DND-41 (cell line): ENCODE data around the gene CSRP2.

Experiments
- EZH2 ChIP-seq: IDR thresholded peaks from 3 replicates; pipeline ENCODE4 v1.6.1; 2012; ENCODE audit warnings: borderline replicate concordance, low read depth, mild to moderate bottlenecking, moderate library complexity, low read length, inconsistent platforms; ENCODE audit not compliant: severe bottlenecking
- TF ChIP-seq, protein P1 (sequence below): IDR thresholded peaks from 2 replicates; pipeline ENCODE4 v1.5.1; 2012; ENCODE audit warnings: borderline replicate concordance, low read length, moderate library complexity, mild to moderate bottlenecking; ENCODE audit not compliant: poor library complexity, severe bottlenecking; ENCODE audit errors: extremely low read depth

DNA sequence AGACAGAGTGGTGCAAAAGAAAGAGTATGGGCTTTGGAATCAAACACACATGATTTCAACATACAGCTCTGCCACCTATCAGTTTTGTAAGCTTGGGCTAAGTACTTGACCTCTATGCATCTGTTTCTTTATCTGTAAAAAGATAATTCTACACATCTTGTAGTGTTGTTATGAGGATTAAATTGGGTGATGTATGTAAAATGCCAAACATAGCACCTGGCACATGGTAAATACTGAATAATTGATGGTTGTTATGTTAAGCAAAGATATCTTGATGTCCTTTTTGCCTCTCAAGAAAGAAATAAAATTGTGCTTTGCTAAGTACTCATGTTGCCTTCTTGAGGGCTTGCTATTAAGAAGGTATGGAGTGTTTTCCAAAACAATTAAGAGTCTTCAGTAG, 2.3 kb upstream of the CSRP2 start:
- TF ChIP-seq, protein P1, sequence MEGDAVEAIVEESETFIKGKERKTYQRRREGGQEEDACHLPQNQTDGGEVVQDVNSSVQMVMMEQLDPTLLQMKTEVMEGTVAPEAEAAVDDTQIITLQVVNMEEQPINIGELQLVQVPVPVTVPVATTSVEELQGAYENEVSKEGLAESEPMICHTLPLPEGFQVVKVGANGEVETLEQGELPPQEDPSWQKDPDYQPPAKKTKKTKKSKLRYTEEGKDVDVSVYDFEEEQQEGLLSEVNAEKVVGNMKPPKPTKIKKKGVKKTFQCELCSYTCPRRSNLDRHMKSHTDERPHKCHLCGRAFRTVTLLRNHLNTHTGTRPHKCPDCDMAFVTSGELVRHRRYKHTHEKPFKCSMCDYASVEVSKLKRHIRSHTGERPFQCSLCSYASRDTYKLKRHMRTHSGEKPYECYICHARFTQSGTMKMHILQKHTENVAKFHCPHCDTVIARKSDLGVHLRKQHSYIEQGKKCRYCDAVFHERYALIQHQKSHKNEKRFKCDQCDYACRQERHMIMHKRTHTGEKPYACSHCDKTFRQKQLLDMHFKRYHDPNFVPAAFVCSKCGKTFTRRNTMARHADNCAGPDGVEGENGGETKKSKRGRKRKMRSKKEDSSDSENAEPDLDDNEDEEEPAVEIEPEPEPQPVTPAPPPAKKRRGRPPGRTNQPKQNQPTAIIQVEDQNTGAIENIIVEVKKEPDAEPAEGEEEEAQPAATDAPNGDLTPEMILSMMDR, result no peak
- TF ChIP-seq EZH2, result no peak
